ENCODE measurements around the gene TGFB2. TPM values are rescaled to one million over a fixed set of nuclear protein-coding genes. Genes with fewer than 3 reads are reported as not detected.

Gene TGFB2
- total RNA-seq, 1 experiment from 2014 or later = 18.7 TPM

GRCh38 chr1:218384581-218384993 lies 39.5 kb downstream of the TGFB2 start:
- DNase-seq (ENCODE audit: low spot score) = peak; percentile 38

- no peak for DNase-seq (ENCODE audit: low spot score)
Measured at GRCh38 chr1:218388591-218388990, 43.5 kb downstream of the TGFB2 start.

DNA sequence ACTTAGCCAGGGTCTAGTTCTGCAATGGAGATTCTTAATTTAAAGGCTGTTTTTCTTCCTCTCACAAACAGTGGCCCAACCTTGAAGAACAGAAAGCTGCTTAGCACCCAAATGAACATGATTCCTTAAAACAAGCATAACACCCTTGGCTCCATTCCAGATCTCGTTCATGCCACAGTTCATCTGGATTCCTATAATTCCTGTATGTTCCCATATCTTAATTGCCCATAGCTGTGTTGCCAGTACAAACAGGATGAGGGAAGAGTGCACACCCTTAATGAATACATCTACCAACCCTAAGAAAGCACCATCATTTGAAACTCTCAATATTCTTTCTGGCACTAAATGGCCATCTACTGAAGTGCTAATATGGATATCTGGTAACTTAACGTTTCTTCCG lies 45.5 kb downstream of the TGFB2 start:
- no peak for DNase-seq (ENCODE audit: low spot score)

DNA sequence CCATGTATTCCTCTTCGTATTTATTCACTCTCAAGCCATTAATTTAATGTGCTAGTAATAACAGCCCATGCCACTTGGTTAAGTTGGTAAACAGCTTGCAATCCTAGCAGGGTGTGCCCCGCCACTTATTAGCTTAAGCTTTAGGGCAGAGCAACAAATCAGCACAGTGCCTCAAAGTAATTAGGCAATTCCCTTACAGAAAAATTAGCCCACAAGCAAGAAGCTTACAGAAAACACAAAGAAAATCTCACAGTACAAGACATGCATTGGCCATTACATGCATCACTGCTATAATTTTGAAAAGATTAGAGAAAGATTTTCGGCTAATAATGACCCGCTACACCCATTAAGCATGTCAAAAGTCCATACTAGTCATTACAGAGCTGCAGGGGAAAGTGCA lies 47.6 kb downstream of the TGFB2 start:
- DNase-seq (ENCODE audit: low spot score) = no peak

GRCh38 chr1:218394416-218394815 lies 49.3 kb downstream of the TGFB2 start:
- DNase-seq (ENCODE audit: low spot score) = no peak

DNA sequence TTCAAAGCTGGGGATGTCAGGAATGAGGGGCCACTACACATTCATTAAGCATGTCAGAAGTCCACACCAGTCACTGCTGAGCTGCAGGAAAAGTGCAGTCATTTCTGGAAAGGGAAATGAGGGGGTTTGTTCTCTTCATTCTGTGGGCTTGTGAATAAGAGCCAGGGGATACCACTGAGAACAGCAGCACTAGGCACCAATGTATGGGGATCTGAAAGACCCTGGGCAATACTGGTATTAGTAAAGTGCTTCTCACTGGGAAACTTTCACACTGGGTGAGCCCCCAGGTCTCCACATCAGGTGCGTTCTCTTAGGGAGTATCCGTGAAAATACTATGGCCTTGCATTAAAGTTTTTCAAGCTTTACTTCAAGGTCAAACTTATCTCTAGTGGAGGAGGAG lies 49.9 kb downstream of the TGFB2 start:
- DNase-seq (ENCODE audit: low spot score) = no peak

DNA sequence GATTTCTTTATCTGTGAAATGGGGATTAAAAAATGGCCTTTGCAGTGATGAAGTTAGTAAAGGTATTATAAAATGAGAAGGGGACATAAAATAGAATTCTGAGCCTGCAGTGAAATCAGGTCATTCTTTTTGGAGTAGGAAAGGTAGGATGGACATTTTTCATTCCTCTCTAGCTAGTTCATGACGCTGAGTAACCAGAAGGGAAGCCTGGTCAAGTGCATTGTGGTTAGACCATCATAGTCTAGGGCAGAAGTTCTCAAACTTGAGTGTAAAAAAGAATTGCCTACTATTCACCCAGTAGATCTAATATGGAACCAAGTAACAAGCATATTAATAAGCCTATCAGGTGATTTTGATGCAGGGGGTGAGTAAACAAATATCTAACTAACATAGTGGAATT lies 50.8 kb downstream of the TGFB2 start:
- no peak for DNase-seq (ENCODE audit: low spot score)

- DNase-seq (ENCODE audit: low spot score) = no peak
Measured at GRCh38 chr1:218397752-218398339, 52.7 kb downstream of the TGFB2 start.

- no peak for DNase-seq (ENCODE audit: low spot score)
Measured at GRCh38 chr1:218400624-218401023, 55.5 kb downstream of the TGFB2 start.

DNA sequence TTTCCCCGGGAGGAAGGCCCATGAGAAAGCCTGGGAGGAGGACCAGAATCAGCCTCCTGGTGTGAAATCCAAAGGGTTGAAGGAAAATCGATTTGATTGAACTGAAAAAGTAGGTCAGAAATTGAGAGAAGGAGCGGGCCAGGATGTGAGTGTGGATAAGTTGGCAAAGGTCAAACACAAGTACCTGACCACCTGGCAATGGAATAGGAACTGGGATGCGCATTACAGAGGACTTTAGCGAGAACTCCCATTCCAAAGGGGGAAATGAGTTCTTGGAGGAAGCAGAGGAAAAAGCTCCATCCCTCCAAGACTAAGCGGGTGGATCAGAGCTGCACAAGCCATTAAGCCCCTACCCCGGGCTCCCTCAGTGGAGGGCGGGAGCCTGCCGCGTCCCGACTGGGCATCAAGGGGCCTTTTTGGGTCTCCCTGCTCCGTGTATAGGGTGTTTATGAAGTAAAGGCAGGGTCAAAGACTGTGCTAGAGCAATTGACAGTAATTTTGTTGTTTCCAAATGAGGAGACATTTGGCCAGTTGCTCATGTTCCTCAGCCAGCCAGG lies 56.4 kb downstream of the TGFB2 start:
- DNase-seq (ENCODE audit: low spot score) = no peak

- no peak for DNase-seq (ENCODE audit: low spot score)
Measured at GRCh38 chr1:218401998-218402785, 57.1 kb downstream of the TGFB2 start.

DNA sequence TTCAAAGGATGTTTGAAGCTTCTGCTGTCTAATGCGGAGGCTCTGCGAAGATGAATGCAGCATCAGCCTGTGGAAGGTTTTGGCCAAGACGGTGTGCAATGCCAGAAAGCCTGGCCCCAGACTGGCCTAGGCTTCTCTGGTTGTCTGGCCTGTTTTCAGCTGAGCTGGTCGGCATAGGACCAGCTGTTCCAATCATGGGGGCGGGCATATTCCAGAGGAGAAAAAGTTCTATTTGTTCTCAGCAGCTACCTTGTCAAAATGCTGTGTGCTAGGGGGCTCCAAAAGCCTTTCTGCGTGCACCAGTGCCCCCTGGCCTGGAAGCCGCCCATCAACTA lies 57.6 kb downstream of the TGFB2 start:
- DNase-seq (ENCODE audit: low spot score) = no peak

DNA sequence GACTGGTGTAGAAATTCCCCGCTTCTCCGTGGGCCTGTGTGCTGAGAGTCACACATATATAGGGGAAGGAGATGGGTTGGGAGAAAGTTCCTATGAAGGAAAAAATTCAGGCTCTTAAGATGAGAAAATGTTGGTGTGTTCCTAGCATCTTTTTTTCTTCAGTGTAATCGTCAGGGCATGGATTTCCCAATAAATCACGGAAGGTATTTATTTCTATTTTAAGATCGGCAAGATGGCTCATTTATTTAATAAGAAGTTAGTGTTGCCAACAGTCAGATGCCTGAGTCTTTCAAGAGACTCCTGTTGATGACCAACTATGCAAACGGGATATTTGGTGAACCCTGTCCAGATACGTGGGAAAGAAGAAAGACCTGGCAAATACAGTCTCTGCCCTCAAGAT lies 58.2 kb downstream of the TGFB2 start:
- no peak for DNase-seq (ENCODE audit: low spot score)

DNA sequence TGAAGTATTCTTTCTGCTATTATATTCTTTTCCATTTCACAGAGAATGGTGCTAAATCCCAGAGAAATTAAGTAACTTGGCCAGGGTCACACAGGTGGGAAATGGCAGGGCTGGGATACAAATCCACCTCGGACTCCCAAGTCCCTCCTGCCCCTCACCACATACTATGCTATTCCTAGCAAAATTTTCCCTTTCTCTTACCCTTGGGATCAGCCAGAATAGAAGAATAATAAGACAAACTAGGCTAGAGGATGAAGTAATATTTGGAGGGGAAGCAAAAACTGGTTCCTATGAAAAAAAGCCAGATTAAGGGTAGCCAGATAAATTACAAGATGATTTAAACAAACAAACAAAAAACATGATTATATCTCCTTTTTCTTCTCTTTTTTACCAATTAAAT lies 62.5 kb downstream of the TGFB2 start:
- DNase-seq (ENCODE audit: low spot score) = no peak

DNA sequence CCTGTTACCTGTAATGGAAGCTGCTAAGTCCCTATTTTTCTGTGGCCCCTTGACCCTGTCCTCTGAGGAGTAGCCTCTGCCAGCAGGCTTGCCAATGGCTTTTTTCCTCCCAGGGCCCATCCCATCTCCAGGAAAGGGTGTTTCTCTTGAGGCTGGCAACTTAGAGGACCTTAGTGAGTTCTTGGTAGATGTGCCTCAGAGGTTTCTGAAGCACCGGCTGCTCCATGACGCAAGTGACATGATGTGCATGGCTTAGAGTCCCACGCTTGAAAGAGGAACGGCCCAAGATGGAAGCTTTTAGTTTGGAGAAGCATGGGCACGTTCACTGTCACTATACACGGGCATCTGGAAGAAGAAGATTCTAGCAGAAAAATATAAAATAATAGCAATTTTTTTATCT lies 63.0 kb downstream of the TGFB2 start:
- DNase-seq (ENCODE audit: low spot score) = no peak

- DNase-seq (ENCODE audit: low spot score) = no peak
Measured at GRCh38 chr1:218408942-218409341, 63.8 kb downstream of the TGFB2 start.

DNA sequence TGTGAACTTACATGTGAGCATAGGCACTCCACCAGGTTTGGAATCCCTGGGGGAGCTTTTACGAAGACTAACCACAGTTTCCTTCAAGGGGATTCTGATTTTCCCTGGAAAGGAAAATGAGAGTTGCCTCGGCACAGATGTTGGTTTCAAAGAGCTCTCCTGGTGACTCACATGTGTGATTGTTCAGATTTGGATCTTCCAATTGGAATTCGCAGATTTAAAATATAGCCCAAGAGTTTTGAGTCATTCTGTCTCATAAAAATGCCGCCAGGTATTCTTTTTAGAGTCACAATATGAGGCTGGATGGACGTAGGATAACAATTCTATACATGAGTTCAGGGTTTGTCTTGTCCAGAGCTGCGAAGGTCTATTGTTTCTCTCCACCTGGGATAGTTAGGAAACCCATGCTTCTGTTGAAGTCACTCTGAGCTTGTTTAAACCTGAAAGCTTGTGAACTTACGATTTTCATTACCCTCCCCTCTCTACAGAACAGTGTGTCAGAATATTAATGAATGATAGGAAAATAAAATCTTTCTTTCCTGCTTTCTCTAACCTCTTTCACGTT lies 64.9 kb downstream of the TGFB2 start:
- no peak for DNase-seq (ENCODE audit: low spot score)

DNA sequence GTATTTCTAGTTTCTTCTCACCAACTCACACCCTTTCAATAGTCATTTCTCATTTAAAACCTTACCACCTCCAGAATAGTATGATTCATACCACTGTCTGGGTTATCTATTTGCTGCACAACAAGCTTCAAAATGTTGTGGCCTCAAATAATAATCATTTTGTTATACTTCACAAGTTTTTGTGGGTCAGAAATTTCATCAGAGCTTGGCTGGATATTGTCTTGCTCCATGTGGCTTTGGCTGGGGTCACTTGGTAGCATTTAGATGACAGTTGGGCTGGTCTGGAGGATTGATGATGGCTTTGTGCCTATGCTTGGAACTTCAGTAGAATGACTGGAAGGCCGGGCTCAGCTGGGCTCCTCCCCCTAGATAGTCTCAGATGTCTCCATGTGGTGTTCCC lies 66.0 kb downstream of the TGFB2 start:
- DNase-seq (ENCODE audit: low spot score) = no peak

- DNase-seq (ENCODE audit: low spot score) = no peak
Measured at GRCh38 chr1:218412171-218412570, 67.0 kb downstream of the TGFB2 start.

DNA sequence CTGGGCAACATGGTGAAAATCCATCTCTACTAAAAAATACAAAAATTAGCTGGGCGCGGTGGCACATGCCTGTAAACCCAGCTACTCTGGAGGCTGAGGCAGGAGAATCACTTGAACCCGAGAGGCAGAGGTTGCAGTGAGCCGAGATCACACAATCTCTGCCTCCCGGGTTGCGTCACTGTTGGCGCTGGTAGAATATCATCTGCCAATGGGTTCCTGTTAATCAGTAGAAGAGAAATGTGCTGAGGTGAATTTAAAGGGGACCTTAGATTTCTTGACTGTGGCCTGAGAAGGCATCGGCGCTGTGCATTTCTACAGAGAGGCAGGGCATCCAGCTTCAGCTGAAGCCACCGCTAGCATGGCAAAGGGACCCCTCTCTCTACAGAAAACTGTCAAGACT lies 68.0 kb downstream of the TGFB2 start:
- DNase-seq (ENCODE audit: low spot score) = no peak

DNA sequence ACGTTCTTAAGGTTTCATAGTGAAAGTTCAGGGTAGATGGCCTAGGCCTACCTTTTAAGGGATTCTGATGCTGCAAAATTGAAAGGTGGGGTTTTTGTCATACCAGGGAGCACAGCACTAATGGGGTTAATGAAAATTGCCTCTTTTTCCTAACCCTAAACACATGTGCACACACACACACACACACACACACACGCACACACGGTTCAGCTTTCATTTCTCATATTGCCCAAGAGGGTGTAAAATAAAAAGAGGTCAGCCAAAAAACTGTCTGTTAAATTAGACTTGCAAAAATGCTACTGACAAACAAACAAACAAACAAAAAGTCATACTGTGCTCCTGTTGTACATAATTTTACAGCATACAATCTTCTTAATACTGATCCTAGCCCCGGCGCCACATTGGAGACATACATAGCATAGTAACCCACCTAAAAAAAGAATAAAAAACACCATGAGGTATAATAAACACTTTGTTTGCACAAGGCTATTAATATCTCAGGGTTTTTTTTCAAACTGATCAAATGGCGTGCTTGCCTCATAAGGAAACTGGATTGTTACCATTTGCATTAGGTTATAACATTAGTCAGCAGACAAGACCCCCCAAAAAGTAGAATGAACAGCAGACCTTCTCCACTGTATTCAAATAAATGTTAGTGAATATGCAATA lies 69.1 kb downstream of the TGFB2 start:
- DNase-seq (ENCODE audit: low spot score) = no peak

DNA sequence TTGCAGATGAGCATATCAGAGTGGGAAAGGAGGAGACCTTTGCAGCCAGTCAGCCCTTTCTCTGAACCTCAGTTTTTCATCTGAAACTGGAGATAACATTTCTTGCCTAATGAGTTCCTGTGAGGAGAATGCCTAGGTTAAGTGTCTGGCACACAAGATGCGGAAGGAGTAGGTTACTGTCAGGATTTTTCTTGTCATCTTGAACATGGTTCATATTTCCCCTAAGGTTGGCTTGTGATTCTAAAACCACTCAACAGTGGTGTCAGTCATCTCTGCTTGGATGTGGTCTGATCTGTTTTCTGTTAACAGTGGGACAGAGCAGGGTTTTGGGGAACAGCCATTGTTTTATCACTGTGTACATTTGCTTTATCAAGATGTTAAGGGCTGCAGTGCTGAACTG lies 70.6 kb downstream of the TGFB2 start:
- DNase-seq (ENCODE audit: low spot score) = no peak

GRCh38 chr1:218421531-218421930 lies 76.4 kb downstream of the TGFB2 start:
- no peak for DNase-seq (ENCODE audit: low spot score)
